Mesangial cell (primary cell): ENCODE results near the gene DDX42. TPM values are rescaled to one million over a fixed set of nuclear protein-coding genes. Genes with fewer than 3 reads are reported as not detected.

Experiments used
- total RNA-seq: library from RNA; depleted of rRNA; stranded (reverse); fragments of >200 nt; gene quantifications from 2 replicates; pipeline ENCODE4 v1.2.3, GENCODE V29; 2015

Gene DDX42
- 30.9 and 32.4 TPM in 2 replicates for total RNA-seq

GRCh38 chr17:63774141-63774968 is at the start of gene DDX42:
TSS of gene DDX42 (plus strand) at chr17:63774170. CDS start at chr17:63787050, 12,880 bp downstream.

GRCh38 chr17:63741408-63742173 is 32.4 kb upstream of the DDX42 start, which contains the start of gene STRADA:
TSS of gene STRADA (minus strand) at chr17:63741799. CDS start at chr17:63728369, 13,430 bp downstream.

GRCh38 chr17:63773272-63774140 is 464 bp upstream of the DDX42 start, which contains the start of gene CCDC47:
TSS of gene CCDC47 (minus strand) at chr17:63773597. CDS start at chr17:63766175, 7,422 bp downstream.

GRCh38 chr17:63827002-63827800 is 53.2 kb downstream of the DDX42 start, which contains the start of the genes FTSJ3 and PSMC5:
TSS of gene FTSJ3 (minus strand) at chr17:63827663. CDS start at chr17:63826902, 761 bp downstream.
TSS of gene PSMC5 (plus strand) at chr17:63827431. CDS start at chr17:63827491, 60 bp downstream.

GRCh38 chr17:63842540-63843386 is 68.8 kb downstream of the DDX42 start, which contains the start of gene SMARCD2:
TSS of gene SMARCD2 (minus strand) at chr17:63842685. CDS start at chr17:63842674, 11 bp downstream.

Other genes with a start within 250 kb of the DDX42 start
- 46.0 and 50.2 TPM in 2 replicates for gene DCAF7, start 223.7 kb upstream of the DDX42 start, total RNA-seq
- gene TACO1, start 173.3 kb upstream of the DDX42 start, total RNA-seq = 24.3 and 28.4 TPM in 2 replicates
- 25.4 and 25.6 TPM in 2 replicates for gene MAP3K3, start 151.8 kb upstream of the DDX42 start, total RNA-seq
- 73.8 and 88.6 TPM in 2 replicates for gene LIMD2, start 74.0 kb upstream of the DDX42 start, total RNA-seq
- gene STRADA, start 32.4 kb upstream of the DDX42 start, total RNA-seq = 16.3 and 16.5 TPM in 2 replicates
- gene CCDC47, start 573 bp upstream of the DDX42 start, total RNA-seq = 22.3 and 23.8 TPM in 2 replicates
- 60.0 and 76.8 TPM in 2 replicates for gene PSMC5, start 53.3 kb downstream of the DDX42 start, total RNA-seq
- 53.2 and 77.4 TPM in 2 replicates for gene FTSJ3, start 53.5 kb downstream of the DDX42 start, total RNA-seq
- gene SMARCD2, start 68.5 kb downstream of the DDX42 start, total RNA-seq = 78.5 and 89.1 TPM in 2 replicates
- gene CSH2, start 99.5 kb downstream of the DDX42 start, total RNA-seq = not detected in 2 replicates
- not detected in 2 replicates for gene GH2, start 107.8 kb downstream of the DDX42 start, total RNA-seq
- not detected in 2 replicates for gene CSH1, start 122.4 kb downstream of the DDX42 start, total RNA-seq
- gene CSHL1, start 137.1 kb downstream of the DDX42 start, total RNA-seq = not detected in 2 replicates
- gene GH1, start 144.7 kb downstream of the DDX42 start, total RNA-seq = not detected in 2 replicates
- gene CD79B, start 158.2 kb downstream of the DDX42 start, total RNA-seq = 0.76 TPM in 1 of 2 replicates, not detected in the other
- under 0.01 TPM in 2 replicates for gene SCN4A, start 198.7 kb downstream of the DDX42 start, total RNA-seq
- 0.38 and 0.49 TPM in 2 replicates for gene PRR29, start 224.2 kb downstream of the DDX42 start, total RNA-seq
- gene ICAM2, start 246.5 kb downstream of the DDX42 start, total RNA-seq = 2.3 and 6.8 TPM in 2 replicates